HEK293T (cell line): ENCODE measurements around the gene ARMC7.

Source experiments
- BHLHE40 ChIP-seq: fragments of 450-650 bp; IDR thresholded peaks from 2 replicates; pipeline ENCODE4 v1.6.1; 2016; ENCODE audit warnings: mild to moderate bottlenecking, moderate library complexity, borderline replicate concordance
- SP1 ChIP-seq: fragments of 450-650 bp; IDR thresholded peaks from 2 replicates; pipeline ENCODE4 v1.6.1; 2017
- ZNF384 ChIP-seq: fragments of 450-650 bp; IDR thresholded peaks from 2 replicates; pipeline ENCODE4 v1.6.1; 2016

DNA sequence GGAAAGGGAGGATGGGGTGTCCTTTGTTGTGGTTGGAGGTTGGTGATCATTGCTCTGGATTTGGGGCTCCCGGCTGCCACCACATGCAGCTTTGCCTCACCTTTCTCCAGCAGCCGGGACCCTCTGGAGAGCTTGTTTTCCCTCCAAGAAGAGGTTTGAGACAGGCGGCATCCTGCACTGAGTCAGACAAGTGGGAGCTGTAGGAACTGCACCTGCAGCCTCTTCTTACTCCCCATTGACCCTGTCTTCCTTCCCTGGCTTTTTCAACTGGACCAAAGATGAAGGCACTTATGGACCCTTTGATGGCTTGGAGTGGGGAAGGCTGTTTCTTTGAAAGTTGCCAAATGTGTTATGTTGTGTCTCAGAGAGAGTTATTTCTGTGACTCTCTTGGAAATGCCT lies 46.1 kb upstream of the ARMC7 start:
- TF ChIP-seq ZNF384: no peak
- TF ChIP-seq SP1: no peak
- TF ChIP-seq BHLHE40: no peak
